Activated T-helper 2 cell treated with anti-CD3 and anti-CD28 coated beads, Interferon-gamma antibody, Interleukin-2, Interleukin-4, amounts not matched to agents 10 μg/mL and 5 μg/mL and 100 μg/mL, durations not matched to agents 14 hours and 24 hours and 36 hours (primary cell): Measurements from ENCODE around the gene BICC1. TPM values are rescaled to one million over a fixed set of nuclear protein-coding genes. Genes with fewer than 3 reads are reported as not detected.

ENCODE experiments used
- DNase-seq: peaks from one replicate; pipeline ENCODE4 v3.0.0; 2021; ENCODE audit warnings: low spot score
- H3K27ac Mint-ChIP-seq: one replicate; pipeline ENCODE4 v1.8.0; 2021; ENCODE audit warnings: mixed read lengths
- H3K27me3 Mint-ChIP-seq: one replicate; pipeline ENCODE4 v1.8.0; 2021; ENCODE audit warnings: low read depth, mixed read lengths
- H3K36me3 Mint-ChIP-seq: one replicate; pipeline ENCODE4 v1.8.0; 2021; ENCODE audit warnings: low read depth, mixed read lengths
- H3K4me1 Mint-ChIP-seq: one replicate; pipeline ENCODE4 v1.8.0; 2021; ENCODE audit warnings: low read depth, mixed read lengths
- H3K4me3 Mint-ChIP-seq: one replicate; pipeline ENCODE4 v1.8.0; 2021; ENCODE audit warnings: low read depth, mild to moderate bottlenecking, moderate library complexity, mixed read lengths
- H3K9me3 Mint-ChIP-seq: one replicate; pipeline ENCODE4 v1.8.0; 2021; ENCODE audit warnings: mixed read lengths
- intact Hi-C: fragments of 100-400 bp; cut with micrococcal nuclease; formaldehyde crosslinking; loops from one replicate; pipeline ENCODE4 v1.15.1; 2023
- total RNA-seq: library from RNA; stranded (reverse); gene quantifications from 2 replicates; pipeline ENCODE4 v1.2.3, GENCODE V29; 2022

The BICC1 gene
- total RNA-seq, 1 donor from 2014 or later = 0.11 TPM

DNA sequence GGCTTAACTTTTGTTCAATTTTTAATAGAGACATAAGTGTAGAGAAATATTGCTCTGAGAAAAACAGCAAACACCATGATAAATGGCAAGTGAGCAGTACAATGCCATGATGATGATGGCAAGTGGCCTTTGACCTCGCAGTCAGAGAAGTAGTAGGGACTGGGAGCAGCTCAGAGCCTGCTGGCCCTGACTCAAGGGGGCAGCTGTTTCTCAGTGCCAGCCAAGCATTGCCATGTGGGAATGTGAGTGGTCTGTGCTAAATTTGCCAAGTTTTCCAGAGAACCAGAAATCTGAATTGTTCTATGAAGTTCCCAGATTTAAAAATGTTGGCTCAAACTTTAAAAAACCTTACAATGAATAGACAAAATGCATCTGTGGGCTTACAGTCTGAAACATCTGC, 187.9 kb downstream of the BICC1 start:
- H3K4me3 Mint-ChIP-seq = no peak overlapping the region
- no peaks in the 10 kb centered on the region for H3K36me3 Mint-ChIP-seq
- no peaks in the 10 kb centered on the region for H3K27me3 Mint-ChIP-seq
- H3K9me3 Mint-ChIP-seq = no peaks in the 10 kb centered on the region
- no peak for DNase-seq
- intact Hi-C loops = no loop called here
- H3K27ac Mint-ChIP-seq = no peak overlapping the region
- no peaks in the 10 kb centered on the region for H3K4me1 Mint-ChIP-seq

DNA sequence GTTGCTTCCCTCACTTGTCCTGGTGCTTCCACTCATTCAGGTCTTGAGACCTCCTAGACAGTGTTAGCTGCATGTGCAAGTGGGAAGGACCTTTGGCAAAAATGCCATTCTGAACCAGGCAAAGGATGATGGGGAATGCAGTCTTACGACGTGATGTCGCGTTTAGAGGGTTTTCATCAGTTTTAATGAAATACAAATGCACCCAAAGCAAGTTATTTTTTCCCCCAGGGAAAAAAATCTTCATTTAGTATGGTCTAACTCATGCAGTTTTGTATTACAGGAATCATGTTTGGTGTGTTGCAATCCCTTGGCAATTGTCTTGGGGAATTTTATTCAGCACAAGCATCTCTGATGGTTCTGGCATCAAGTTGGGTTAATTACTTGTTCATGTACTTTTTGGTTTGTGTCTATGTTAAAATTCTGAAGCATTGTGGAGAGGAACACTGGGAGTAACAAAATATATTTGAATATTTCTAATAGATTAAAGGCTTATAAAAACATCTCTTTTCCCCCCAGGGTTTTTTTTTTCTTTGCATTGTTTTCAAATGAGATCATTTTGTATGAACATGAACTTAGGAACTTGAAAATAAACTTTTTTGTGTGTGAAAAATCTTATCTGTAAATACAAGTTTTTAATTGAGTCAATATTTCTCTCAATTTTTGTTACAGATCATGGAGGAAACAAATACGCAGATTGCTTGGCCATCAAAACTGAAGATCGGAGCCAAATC, 188.9 kb downstream of the BICC1 start:
- no peaks in the 10 kb centered on the region for H3K4me1 Mint-ChIP-seq
- H3K36me3 Mint-ChIP-seq = no peaks in the 10 kb centered on the region
- intact Hi-C loops = no loop called here
- H3K4me3 Mint-ChIP-seq = no peak overlapping the region
- no peak for DNase-seq
- H3K27me3 Mint-ChIP-seq = no peaks in the 10 kb centered on the region
- no peak overlapping the region for H3K27ac Mint-ChIP-seq
- no peaks in the 10 kb centered on the region for H3K9me3 Mint-ChIP-seq

DNA sequence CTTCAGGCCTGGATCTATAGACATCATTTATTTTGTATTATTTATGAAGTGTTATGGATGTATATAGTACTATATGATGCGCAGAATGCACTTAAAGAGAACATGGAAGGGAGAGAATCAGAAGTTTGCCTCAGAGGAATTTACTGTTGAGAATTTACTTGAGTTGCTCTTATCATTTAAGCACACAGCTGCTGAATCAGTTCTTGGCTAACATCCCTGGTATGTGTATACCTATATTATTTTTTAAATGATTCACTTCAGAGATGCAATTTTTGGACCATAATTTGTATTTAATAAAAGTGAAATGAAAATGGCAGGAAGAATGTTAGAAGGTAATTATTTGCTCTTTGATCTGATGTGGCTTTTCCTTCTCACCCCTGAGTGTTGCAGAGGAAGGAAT, 191.6 kb downstream of the BICC1 start:
- peaks cover 3% of the 10 kb centered on the region for H3K9me3 Mint-ChIP-seq
- DNase-seq = no peak
- intact Hi-C loops = no loop called here
- H3K4me3 Mint-ChIP-seq = no peak overlapping the region
- no peaks in the 10 kb centered on the region for H3K27me3 Mint-ChIP-seq
- H3K36me3 Mint-ChIP-seq = no peaks in the 10 kb centered on the region
- H3K4me1 Mint-ChIP-seq = no peaks in the 10 kb centered on the region
- no peak overlapping the region for H3K27ac Mint-ChIP-seq

GRCh38 chr10:58704671-58705141, 192.0 kb downstream of the BICC1 start:
- H3K4me3 Mint-ChIP-seq = no peak overlapping the region
- H3K36me3 Mint-ChIP-seq = no peaks in the 10 kb centered on the region
- H3K27ac Mint-ChIP-seq = no peak overlapping the region
- DNase-seq = no peak
- peaks cover 3% of the 10 kb centered on the region for H3K9me3 Mint-ChIP-seq
- no peaks in the 10 kb centered on the region for H3K4me1 Mint-ChIP-seq
- intact Hi-C loops = no loop called here
- H3K27me3 Mint-ChIP-seq = no peaks in the 10 kb centered on the region

DNA sequence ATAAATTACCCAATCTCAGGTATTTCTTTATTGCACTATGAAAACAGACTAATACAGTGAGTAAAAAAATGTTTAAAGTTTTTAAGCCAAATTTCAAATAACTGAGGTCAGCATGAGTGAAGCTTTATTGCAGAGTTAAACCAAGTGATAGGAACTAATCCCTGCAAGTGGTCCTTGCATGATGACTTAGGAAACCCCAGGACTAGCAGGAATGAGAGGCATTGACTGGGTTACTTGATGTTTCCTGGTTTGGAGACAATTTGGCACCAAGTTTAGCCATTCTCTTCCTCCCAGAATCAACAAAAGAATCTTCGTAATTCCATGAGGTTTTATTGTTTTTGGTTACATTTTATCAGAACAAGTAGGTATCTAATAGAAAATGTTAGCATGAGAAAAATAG, 194.2 kb downstream of the BICC1 start:
- Mint-ChIP-seq H3K36me3 (no peaks in the 10 kb centered on the region), H3K9me3 (peaks cover 3% of the 10 kb centered on the region), H3K27me3 (no peaks in the 10 kb centered on the region), H3K4me3 (no peak overlapping the region), H3K4me1 (no peaks in the 10 kb centered on the region), H3K27ac (no peak overlapping the region)
- intact Hi-C loops = no loop called here
- DNase-seq = no peak

DNA sequence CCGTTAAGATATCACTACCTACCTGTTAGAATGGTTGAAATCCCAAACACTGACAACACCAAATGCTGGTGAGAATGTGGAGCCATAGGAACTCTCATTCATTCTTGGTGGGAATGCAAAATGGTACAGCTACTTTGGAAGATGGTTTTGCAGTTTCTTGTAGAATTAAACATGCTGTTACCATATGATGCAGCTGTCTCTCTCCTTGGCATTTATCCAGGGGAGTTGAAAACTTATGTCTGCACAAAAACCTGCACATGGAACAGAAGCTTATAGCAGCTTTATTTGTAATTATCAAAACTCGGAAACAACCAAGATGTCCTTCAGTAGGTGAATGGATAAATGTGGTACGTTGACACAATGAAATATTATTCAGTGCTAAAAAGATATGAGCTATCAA, 199.5 kb downstream of the BICC1 start:
- H3K36me3 Mint-ChIP-seq = no peaks in the 10 kb centered on the region
- no peaks in the 10 kb centered on the region for H3K4me1 Mint-ChIP-seq
- no peak overlapping the region for H3K4me3 Mint-ChIP-seq
- intact Hi-C loops = no loop called here
- DNase-seq = no peak
- no peaks in the 10 kb centered on the region for H3K27me3 Mint-ChIP-seq
- H3K27ac Mint-ChIP-seq = no peak overlapping the region
- H3K9me3 Mint-ChIP-seq = peaks cover 2% of the 10 kb centered on the region

DNA sequence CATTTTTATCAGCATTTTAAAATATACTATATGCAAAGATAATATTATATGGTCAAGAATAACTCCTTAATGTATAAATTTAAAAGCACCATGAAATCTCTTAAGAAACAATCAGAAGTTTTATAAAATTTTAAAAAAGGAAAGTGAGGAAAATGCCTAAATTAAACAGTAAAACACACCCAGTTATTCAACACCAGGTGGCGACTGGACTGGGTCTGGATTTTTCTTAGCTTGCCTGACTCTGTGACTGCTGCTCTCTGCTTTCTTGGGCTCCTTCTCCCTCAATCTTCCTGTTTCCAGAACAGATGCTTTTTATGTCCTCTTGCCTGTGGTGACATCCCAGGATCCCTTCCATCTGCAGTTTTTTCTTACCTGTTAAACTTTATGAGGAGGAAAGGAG, 200.3 kb downstream of the BICC1 start:
- intact Hi-C loops = no loop called here
- Mint-ChIP-seq H3K27me3 (no peaks in the 10 kb centered on the region), H3K27ac (no peak overlapping the region), H3K4me3 (no peak overlapping the region), H3K36me3 (no peaks in the 10 kb centered on the region), H3K4me1 (no peaks in the 10 kb centered on the region), H3K9me3 (no peaks in the 10 kb centered on the region)
- no peak for DNase-seq

DNA sequence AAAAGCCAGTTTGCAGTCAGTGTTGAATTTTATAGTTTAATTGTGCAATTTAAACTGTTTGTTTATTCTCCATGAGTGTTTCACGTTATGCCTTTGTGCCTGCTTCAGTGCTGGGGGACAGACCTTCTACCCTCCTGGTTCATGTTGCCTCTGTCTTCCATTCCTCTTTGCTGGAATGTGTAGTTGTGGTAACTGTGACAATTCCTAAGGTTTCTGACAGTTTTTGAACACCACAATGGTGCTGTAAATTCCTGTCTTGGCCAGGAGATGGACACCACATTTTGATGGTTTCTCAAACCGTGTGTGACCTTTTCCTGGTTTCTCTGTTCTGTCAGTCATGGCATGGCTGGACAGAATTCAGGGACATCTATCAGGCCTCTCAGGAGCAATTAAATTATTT, 201.7 kb downstream of the BICC1 start:
- H3K4me3 Mint-ChIP-seq = no peak overlapping the region
- intact Hi-C loops = no loop called here
- H3K4me1 Mint-ChIP-seq = no peaks in the 10 kb centered on the region
- H3K9me3 Mint-ChIP-seq = no peaks in the 10 kb centered on the region
- no peak for DNase-seq
- H3K27ac Mint-ChIP-seq = no peak overlapping the region
- no peaks in the 10 kb centered on the region for H3K27me3 Mint-ChIP-seq
- no peaks in the 10 kb centered on the region for H3K36me3 Mint-ChIP-seq

DNA sequence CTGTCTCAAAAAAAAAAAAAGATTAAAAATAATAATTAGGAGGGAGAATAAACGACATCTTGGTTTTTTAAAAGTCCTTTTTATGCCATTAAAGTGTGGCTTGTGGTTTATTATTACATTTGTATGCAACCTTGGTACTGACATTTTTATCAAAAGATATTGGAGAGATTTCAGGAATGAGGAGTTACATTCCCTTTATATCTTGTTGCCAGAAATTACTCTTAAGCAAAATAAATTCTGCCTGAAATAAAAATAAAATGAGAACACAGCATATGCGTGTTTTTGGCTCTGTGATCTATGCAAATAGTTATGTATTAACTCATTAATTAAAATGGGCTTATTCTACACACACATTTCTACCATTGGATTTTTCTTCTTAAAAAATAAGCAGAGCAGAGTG, 202.4 kb downstream of the BICC1 start:
- no peak for DNase-seq
- H3K36me3 Mint-ChIP-seq = no peaks in the 10 kb centered on the region
- no peaks in the 10 kb centered on the region for H3K4me1 Mint-ChIP-seq
- no peaks in the 10 kb centered on the region for H3K27me3 Mint-ChIP-seq
- intact Hi-C loops = no loop called here
- H3K9me3 Mint-ChIP-seq = no peaks in the 10 kb centered on the region
- no peak overlapping the region for H3K27ac Mint-ChIP-seq
- no peak overlapping the region for H3K4me3 Mint-ChIP-seq

- no peaks in the 10 kb centered on the region for H3K27me3 Mint-ChIP-seq
Measured at GRCh38 chr10:58718596-58718995, 205.9 kb downstream of the BICC1 start.

DNA sequence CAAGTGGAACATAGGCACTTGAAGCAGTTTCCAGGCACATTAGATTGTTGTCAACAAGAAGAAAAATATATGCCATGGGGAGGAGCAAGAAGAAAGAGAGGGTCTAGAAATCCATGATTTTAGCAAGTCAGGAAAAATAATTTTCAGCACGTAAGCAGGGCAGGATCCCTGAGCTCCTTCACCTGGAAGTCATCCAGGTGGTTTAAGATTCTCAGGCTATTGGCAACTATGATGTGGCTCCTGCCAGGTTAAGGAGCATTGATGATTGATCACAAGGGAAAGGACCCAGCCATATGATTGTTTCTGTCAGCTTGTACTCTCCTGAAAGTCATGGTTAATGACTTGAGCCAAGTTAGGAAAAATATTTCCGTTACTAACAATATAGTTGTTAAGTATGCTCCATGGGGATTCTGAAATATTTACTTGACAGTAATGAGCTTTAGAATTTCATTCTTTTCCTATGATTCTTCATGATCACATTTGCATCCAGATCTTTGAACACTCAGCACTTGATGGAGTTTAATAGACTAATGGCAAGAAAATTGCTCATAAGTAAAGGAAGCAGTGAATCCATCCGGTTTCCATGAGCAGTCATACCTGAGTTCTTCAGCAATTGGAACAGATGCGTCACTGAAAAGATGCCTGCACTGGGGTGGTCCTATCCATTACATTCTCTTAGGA, 209.1 kb downstream of the BICC1 start:
- Mint-ChIP-seq H3K36me3 (no peaks in the 10 kb centered on the region), H3K4me1 (no peaks in the 10 kb centered on the region), H3K9me3 (no peaks in the 10 kb centered on the region), H3K4me3 (no peak overlapping the region), H3K27me3 (no peaks in the 10 kb centered on the region), H3K27ac (no peak overlapping the region)
- intact Hi-C loops = no loop called here
- no peak for DNase-seq

More at GRCh38 chr10:58718596-58718995, 205.9 kb downstream of the BICC1 start:
- no peak overlapping the region for H3K27ac Mint-ChIP-seq
- DNase-seq = no peak
- H3K4me1 Mint-ChIP-seq = no peaks in the 10 kb centered on the region
- no peaks in the 10 kb centered on the region for H3K9me3 Mint-ChIP-seq
- no peaks in the 10 kb centered on the region for H3K36me3 Mint-ChIP-seq
- intact Hi-C loops = no loop called here
- H3K4me3 Mint-ChIP-seq = no peak overlapping the region

DNA sequence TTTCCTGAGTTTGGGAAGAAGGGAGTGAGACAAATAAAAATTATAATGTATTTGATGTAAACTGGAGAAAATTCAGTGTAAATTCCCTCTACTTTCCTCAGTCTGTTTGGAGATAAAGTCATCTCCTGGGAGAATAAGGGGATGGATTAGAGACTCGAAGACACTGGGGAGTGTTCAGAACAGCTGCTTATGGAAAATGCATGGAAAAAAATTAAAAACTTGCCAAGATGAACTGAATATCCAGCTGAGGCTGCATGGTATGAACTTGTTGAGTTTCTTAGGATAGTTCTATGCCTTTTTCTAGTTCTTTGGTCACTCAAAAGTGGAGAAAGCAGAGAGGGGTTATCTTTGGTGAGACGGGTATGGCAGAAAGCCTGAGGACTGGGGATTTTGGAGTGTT, 210.5 kb downstream of the BICC1 start:
- Mint-ChIP-seq H3K27ac (no peak overlapping the region), H3K4me3 (no peak overlapping the region), H3K27me3 (no peaks in the 10 kb centered on the region), H3K36me3 (no peaks in the 10 kb centered on the region), H3K9me3 (no peaks in the 10 kb centered on the region), H3K4me1 (no peaks in the 10 kb centered on the region)
- no peak for DNase-seq
- intact Hi-C loops = no loop called here

DNA sequence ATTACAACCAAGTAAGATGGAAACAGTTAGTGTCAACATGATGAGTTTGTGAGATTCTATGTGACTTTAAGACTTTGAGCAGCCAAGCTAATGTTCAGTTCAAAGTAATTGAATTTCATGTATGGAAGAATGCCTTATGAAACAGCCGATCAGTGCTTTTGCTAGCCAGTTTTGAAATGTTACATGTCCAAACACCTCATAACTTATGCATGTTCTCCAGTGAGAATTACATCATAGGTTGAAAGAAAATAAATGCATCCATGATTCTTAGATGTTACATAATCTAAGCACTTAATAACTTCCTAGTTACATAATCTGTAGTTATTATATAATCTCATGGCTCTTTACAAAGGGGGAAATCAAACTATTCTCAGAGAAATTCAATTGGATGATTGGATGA, 211.3 kb downstream of the BICC1 start:
- H3K27me3 Mint-ChIP-seq = no peaks in the 10 kb centered on the region
- H3K4me3 Mint-ChIP-seq = no peak overlapping the region
- no peaks in the 10 kb centered on the region for H3K9me3 Mint-ChIP-seq
- no peaks in the 10 kb centered on the region for H3K4me1 Mint-ChIP-seq
- H3K36me3 Mint-ChIP-seq = no peaks in the 10 kb centered on the region
- DNase-seq = no peak
- no peak overlapping the region for H3K27ac Mint-ChIP-seq
- intact Hi-C loops = no loop called here
